HG03139 (cell line): ENCODE measurements around the gene DPYD.
A peak's percentile ranks its signal among the peaks of the same experiment; 100 is the strongest.

ENCODE experiments used
- ATAC-seq: cut with Tn5 transposase; IDR thresholded peaks from one replicate; pipeline ENCODE4 v1.9.1; 2021; ENCODE audit not compliant: unreplicated experiment

Gene DPYD

GRCh38 chr1:97844552-97845089 lies 76.2 kb downstream of the DPYD start:
- no peak for ATAC-seq

- no peak for ATAC-seq
These were observed 79.5 kb downstream of the DPYD start for GRCh38 chr1:97841338-97841737.

DNA sequence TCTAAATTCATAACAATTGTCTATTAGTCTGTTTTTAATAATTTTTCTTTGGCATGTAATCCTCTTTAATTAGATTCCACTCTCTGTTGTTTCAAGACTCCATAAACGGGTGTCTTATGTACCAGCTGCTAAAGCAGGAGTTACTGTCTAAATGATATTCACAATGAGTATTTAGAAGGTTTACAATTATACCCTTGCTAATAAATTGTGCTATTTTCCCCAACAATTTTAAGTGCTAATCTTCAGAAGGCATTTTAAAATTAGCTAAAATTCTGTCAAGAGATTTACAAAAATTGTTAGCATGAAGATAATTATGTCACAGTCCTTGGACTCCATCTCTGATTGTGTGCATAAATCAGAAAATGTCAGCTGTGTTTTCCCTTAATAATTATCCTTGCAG lies 83.7 kb downstream of the DPYD start:
- ATAC-seq, result no peak

- ATAC-seq, result no peak
These were observed 85.9 kb downstream of the DPYD start for GRCh38 chr1:97834899-97835298.

DNA sequence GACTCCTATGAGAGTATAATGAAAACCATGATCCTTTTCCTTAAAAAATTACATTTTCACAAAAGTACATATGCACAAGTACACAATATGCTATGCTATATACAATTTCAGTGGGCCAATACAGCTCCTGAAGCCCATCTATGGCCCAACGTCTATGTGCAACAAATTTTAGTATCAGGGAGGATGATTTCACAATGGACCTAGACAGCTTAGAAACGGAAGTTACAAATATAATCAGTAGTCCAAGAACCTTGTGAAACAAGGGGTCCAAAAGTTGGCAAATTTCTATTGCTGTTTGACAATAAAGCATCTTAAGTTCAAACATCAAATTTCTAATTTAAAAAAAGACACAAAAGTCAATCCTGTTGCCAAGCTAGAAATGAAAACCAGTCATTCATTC lies 87.0 kb downstream of the DPYD start:
- ATAC-seq, result no peak

DNA sequence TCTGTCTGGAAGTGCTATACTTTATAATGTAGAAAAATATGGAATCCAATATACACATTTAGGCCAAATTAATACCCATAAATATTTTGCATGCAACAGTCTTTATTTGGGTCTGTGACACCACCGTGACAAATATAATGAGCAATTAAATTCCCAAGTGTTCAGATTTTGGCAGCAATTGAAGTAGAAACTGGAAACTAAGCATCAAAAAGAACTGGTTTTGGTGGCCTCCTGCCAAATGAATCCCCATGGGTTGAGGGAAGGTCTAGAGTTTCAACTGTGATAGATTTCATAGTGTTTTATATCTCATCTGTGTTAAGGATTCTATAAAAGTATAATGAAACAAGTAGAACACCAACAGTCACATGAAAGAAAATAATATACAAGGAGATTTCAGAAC lies 88.4 kb downstream of the DPYD start:
- ATAC-seq, result no peak

DNA sequence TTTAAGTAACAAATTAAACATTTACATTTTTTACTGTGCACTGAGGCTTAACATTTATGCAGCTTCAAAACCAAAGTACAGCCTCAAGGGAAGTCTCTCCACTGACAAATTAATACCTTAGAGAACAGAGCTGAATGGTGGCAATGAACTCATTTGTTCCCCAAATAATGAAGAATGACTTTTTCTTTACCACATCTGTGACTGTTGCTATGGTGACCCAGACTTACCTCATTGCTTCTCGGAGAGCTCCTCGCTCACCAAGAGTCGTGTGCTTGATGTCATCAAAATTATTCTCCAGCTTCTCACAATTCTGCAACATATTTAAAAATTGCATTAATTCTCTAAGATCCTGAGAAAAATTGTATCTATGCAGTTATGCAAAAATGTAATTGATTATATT lies 92.9 kb downstream of the DPYD start:
- peak; percentile 73 for ATAC-seq

DNA sequence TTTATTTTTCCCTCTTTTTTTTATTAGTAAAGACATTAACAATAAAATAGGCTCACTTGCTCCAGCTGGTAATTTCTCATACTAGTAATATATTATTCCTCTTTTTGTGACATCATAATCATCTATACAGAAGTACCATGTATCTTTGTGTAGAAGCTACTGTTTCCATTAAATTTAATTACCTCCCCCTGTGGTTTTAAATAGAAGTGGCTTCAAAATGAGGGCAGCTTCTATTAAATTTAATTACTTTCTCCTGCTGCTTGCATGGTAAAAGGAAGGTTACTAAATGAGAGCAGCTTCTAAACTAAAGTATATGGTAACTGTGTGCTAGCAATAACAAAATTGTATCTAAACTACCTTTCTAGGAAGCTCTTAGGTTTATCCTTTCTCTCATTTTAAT lies 94.0 kb downstream of the DPYD start:
- ATAC-seq, result no peak

- no peak for ATAC-seq
These were observed 96.2 kb downstream of the DPYD start for GRCh38 chr1:97824624-97825023.

- ATAC-seq, result no peak
These were observed 96.6 kb downstream of the DPYD start for GRCh38 chr1:97824200-97824599.

GRCh38 chr1:97820470-97821188 lies 100.2 kb downstream of the DPYD start:
- no peak for ATAC-seq

- no peak for ATAC-seq
These were observed 103.9 kb downstream of the DPYD start for GRCh38 chr1:97816927-97817326.

DNA sequence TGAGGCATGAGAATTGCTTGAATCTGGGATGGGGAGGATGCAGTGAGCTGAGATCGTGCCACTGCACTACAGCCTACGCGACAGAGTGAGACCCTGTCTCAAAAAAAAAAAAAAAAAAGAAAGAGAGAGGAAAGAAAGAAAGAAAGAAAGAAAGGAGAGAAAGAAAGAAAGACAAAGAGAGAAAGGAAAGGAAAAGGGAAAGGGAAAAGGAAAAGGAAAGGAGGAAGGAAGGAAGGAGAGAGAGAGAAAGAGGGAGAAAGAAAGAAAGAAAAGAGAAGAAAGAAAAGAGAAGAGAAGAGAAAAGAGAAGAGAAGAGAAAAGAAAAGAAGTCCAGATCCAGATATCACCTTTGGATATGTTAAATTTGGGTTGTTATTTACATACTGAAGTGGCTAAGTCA lies 106.0 kb downstream of the DPYD start:
- no peak for ATAC-seq

GRCh38 chr1:97814121-97814520 lies 106.7 kb downstream of the DPYD start:
- ATAC-seq, result no peak

DNA sequence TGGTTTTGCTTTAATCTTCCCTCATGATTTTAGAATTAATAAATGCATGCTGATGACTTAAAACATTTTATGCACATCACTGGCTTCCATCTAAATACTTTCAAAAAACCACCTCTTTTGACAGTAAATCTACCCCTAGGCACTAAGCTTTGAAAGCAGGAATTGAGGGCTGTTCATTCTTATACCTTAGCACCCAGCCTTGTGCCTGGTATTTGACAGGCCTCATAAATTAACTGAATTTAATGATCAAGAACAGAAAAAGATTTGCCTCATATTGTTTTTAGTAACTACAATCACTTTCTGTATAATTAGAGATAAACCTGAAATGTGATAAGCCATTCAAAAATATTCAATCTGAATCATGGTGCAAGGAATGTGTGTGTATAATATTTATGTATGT lies 108.8 kb downstream of the DPYD start:
- ATAC-seq, result no peak

DNA sequence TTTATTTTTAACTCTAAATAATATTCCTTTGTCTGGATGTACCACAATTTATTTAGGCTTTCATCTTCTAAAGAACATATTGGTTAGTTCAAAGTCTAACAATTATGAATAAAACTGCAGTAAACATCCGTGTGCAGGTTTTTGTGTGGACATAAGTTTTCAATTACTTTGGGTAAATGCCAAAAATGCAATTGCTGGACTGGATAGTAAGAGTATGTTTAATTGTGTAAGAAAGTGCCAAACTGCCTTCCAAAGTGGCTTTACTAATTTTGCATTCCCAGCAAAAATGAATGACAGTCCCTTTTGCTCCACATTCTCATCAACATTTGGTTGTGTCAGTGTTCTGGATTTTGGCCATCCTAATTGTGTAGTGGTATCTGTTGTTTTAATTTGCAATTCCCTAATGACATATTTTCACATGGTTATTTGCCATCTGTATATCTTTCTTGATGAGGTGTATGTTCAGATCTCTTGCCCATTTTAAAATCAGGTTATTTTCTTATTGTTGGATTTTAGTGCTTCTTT lies 113.8 kb downstream of the DPYD start:
- no peak for ATAC-seq

DNA sequence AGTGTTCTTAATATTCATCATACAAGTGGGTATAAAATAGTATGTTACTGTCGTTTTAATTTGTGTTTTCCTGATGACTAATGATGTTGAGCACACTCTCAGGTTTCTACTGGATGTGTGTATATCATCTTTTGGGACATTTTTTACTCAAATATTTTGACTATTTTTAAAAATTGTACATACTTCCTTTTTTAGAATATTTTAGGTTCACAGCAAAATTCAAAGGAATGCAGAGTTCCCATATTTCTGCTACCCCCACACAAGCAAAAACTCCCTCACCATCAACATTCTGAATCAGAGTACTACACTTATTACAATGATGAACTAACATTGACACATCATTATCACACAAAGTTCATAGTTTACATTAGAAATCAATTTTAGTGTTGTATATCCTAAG lies 114.5 kb downstream of the DPYD start:
- no peak for ATAC-seq

DNA sequence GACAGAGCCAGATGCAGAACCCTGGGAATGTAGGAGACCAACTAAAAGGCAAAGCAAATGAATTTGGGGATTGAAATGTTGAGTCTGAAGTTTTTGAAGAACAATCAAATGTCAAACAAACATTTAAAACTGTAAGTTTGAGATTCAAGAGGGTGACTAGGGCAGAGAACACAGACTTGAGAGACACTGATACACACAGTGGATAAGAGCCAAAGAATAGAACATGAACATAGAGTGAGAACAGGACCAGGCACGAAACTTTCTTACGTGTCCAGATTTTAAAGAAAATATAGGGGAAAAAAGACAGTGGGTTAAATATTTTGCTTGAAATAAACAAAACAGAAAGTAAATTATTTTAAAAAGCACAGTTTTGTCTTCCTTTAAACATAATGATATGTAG lies 115.7 kb downstream of the DPYD start:
- ATAC-seq, result no peak

DNA sequence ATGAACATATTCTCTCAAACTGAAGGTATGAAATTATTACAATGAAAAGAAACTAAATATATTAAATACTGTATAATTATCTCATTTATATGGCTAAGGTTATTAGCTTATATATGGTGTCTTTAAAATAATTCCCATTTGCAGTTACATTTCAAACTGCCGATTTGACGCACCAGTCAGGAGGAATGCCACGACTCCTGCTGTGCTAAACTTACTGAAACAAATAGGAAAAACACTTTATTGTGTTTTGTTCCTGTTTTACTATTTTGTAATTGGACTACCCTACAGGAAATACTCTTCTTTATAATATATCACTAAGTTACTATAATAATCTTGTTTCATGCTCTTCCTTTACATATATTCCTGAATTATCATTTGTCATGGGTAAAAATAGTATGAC lies 117.8 kb downstream of the DPYD start:
- no peak for ATAC-seq

DNA sequence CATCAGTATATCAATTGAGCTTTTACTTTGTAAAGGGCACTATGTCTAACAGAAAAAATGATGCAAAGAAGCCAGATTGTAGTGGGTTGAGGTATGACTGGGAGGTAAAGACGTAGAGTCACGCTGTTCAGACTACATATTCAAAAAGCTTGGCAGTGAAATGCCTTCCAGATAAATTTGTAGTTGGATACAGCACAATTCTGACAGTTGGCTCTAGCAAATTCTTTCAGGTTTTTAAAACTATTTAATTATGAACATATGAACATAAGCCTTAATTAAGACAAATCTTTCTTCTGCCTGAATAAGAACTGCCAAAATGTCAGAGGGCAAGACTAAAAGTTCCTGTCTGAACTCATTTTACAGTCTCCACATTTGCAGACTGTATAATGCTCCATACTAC lies 118.8 kb downstream of the DPYD start:
- no peak for ATAC-seq

GRCh38 chr1:97797403-97798183 lies 123.2 kb downstream of the DPYD start:
- ATAC-seq, result no peak

GRCh38 chr1:97796711-97797110 lies 124.1 kb downstream of the DPYD start:
- no peak for ATAC-seq
